ENCODE results near the gene TBC1D10A. TPM values are rescaled to one million over a fixed set of nuclear protein-coding genes. Genes with fewer than 3 reads are reported as not detected.
A peak's percentile ranks its signal among the peaks of the same experiment; 100 is the strongest.

Gene TBC1D10A
- total RNA-seq, 6 experiments from 2014 or later: 15.6 to 20.6 (median 16.7) TPM

DNA sequence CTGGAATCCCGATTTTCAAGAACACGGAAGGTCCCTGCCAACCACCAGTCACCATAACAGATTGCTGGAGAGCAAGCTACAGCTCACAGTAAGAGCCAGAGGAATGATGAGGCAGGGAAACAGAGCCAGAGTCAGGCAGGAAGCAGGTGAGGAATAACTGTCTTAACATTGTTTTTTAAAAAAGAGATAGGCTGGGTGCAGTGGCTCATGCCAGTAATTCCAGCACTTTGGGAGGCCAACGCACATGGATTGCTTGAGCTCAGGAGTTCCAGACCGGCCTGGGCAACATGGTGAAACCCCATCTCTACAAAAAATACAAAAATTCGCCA, 24.0 kb downstream of the TBC1D10A start:
- Mint-ChIP-seq H3K4me3 (no peak overlapping the region), H3K27ac (peak overlapping the region; percentile 69), H3K9me3 (no peaks in the 10 kb centered on the region)

DNA sequence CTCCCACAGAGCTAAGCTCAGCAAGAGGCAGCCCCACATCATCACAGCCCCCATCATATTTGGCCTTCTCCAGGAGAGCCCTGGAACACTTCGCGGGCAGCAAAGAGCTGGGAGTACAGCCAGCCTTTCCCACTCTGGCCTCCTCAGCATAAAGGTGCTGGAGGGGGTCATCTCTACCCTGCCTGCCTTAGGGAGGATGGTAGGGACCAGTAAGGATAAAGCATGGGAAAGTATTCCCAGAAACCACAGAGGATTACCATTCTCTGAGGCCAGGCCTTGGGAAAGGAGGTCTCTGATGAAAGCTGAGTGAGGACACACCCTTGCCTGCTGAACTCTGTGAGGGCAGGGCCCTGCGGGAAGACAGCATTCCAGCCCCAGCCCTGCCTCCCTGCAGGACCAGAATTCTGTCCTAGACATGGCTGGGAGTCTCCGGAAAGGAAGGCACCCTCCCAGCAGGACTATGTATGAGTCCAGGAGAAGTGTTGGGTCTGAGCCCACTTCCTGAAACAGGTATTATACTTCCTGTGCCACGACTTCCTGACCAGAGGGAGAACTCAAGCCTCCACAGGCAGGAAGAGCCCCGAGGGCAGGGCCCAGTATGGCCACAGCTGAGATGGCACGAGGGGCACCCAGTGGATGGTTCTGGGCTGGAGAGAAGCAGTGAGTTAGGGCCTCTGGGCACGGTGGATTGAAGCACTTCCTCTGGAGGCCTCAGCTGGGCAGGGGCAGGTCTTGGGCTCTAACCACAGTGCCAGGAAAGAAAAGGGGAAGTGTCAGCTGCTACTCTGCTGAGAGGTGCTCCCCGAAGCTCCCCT, 24.5 kb downstream of the TBC1D10A start:
- no peak for TF ChIP-seq CTCF (IDR thresholded peaks at IDR 0.05)
- DNase-seq: peak; percentile 39
- Mint-ChIP-seq H3K27ac (peak overlapping the region; percentile 69), H3K27me3 (ENCODE audit: insufficient read depth) (peaks cover 1% of the 10 kb centered on the region; the same call in 1 of the 2 replicates), H3K9me3 (no peaks in the 10 kb centered on the region), H3K4me3 (no peak overlapping the region), H3K4me1 (ENCODE audit: low read depth) (peaks cover 46% of the 10 kb centered on the region), H3K36me3 (ENCODE audit: low read depth) (no peaks in the 10 kb centered on the region; the same call in 1 of the 2 replicates)

More for the DNA sequence above, 24.0 kb downstream of the TBC1D10A start:
- H3K36me3 Mint-ChIP-seq (ENCODE audit: low read depth): no peaks in the 10 kb centered on the region; the same call in 1 of the 2 replicates
- no peak for TF ChIP-seq CTCF (IDR thresholded peaks at IDR 0.05)
- no peak for DNase-seq
- peaks cover 1% of the 10 kb centered on the region; the same call in 1 of the 2 replicates for H3K27me3 Mint-ChIP-seq (ENCODE audit: insufficient read depth)
- H3K4me1 Mint-ChIP-seq (ENCODE audit: low read depth): peaks cover 51% of the 10 kb centered on the region

GRCh38 chr22:30299322-30299721, 27.4 kb downstream of the TBC1D10A start:
- H3K4me1 Mint-ChIP-seq (ENCODE audit: low read depth): peaks cover 18% of the 10 kb centered on the region
- TF ChIP-seq CTCF (IDR thresholded peaks at IDR 0.05): no peak
- H3K27ac Mint-ChIP-seq: no peak overlapping the region
- peaks cover 4% of the 10 kb centered on the region; the same call in 1 of the 2 replicates for H3K36me3 Mint-ChIP-seq (ENCODE audit: low read depth)
- H3K9me3 Mint-ChIP-seq: no peaks in the 10 kb centered on the region
- no peak for DNase-seq
- no peak overlapping the region for H3K4me3 Mint-ChIP-seq
- H3K27me3 Mint-ChIP-seq (ENCODE audit: insufficient read depth): peaks cover 4% of the 10 kb centered on the region; the same call in 1 of the 2 replicates

DNA sequence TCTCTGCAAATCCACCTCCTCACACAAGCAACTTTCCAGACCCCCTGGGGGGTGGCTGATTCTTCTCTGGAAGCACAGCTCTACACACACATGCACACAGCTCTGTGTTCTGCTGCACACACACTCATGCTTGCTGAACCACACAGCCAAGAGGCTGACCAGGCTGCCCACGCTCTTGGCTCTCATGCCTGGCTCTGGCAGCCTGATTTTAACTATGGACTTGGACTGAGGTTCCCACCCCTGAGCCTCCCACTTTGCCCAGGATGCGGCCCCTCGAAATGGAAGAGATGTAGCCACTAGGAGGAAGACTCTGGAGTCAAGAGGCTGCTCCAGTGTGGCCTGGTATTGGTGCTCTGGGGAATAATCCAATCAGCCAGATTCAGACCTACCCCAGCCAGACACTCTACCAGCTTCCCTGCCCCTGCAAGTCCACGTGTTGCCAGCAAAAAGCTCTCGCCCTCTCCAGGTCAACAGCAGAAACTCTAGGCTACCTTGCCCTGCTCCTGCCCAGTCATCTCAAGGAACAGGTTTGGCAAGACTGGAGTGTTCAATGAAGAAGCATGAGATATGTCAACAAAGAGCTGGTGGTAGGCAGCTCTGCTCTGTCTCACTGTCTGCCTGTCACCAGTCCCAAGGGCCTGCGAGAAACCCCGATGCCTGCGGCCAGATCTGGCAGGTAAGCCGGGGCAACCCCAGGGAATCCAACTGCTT, 28.6 kb downstream of the TBC1D10A start:
- peaks cover 4% of the 10 kb centered on the region for H3K27me3 Mint-ChIP-seq (ENCODE audit: insufficient read depth)
- DNase-seq: no peak
- no peak for TF ChIP-seq CTCF (IDR thresholded peaks at IDR 0.05)
- H3K27ac Mint-ChIP-seq: no peak overlapping the region
- H3K36me3 Mint-ChIP-seq (ENCODE audit: low read depth): peaks cover 11% of the 10 kb centered on the region; the same call in 1 of the 2 replicates
- H3K9me3 Mint-ChIP-seq: no peaks in the 10 kb centered on the region
- H3K4me1 Mint-ChIP-seq (ENCODE audit: low read depth): peaks cover 18% of the 10 kb centered on the region
- no peak overlapping the region for H3K4me3 Mint-ChIP-seq

GRCh38 chr22:30297276-30297990, 29.3 kb downstream of the TBC1D10A start:
- no peak overlapping the region for H3K4me3 Mint-ChIP-seq
- TF ChIP-seq CTCF (IDR thresholded peaks at IDR 0.05): no peak
- H3K9me3 Mint-ChIP-seq: no peaks in the 10 kb centered on the region
- no peak for DNase-seq
- H3K36me3 Mint-ChIP-seq (ENCODE audit: low read depth): peaks cover 14% of the 10 kb centered on the region; the same call in 1 of the 2 replicates
- peaks cover 4% of the 10 kb centered on the region for H3K27me3 Mint-ChIP-seq (ENCODE audit: insufficient read depth)
- no peak overlapping the region for H3K27ac Mint-ChIP-seq
- peaks cover 13% of the 10 kb centered on the region for H3K4me1 Mint-ChIP-seq (ENCODE audit: low read depth)
